Fibroblast of the aortic adventitia (primary cell): ENCODE measurements around the gene EME2. TPM values are rescaled to one million over a fixed set of nuclear protein-coding genes. Genes with fewer than 3 reads are reported as not detected.

Source experiments
- DNase-seq: peaks from one replicate; pipeline ENCODE4 v3.0.0-alpha.2; 2010; ENCODE audit warnings: low read depth
- H3K4me3 ChIP-seq: 2 replicates; pipeline ENCODE4 v1.5.1; 2011; ENCODE audit warnings: low read depth, mild to moderate bottlenecking, control low read depth, low read length, moderate library complexity
- CTCF ChIP-seq: IDR thresholded peaks from 2 replicates; pipeline ENCODE4 v1.5.1; 2011; ENCODE audit warnings: mild to moderate bottlenecking, low read length, control low read depth, inconsistent platforms; ENCODE audit not compliant: insufficient read depth
- total RNA-seq: library from RNA; depleted of rRNA; stranded (reverse); fragments of >200 nt; gene quantifications from 2 replicates; pipeline ENCODE4 v1.2.3, GENCODE V29; 2012; ENCODE audit warnings: low replicate concordance

Gene EME2
- total RNA-seq, 1 donor, result 8.4 TPM

- TF ChIP-seq CTCF, result no peak
- no peak overlapping the region for H3K4me3 ChIP-seq
- no peak for DNase-seq
These were observed 26.5 kb upstream of the EME2 start for GRCh38 chr16:1745900-1746692.

GRCh38 chr16:1746693-1747195 lies 25.9 kb upstream of the EME2 start:
- no peak for TF ChIP-seq CTCF
- no peak overlapping the region for H3K4me3 ChIP-seq
- DNase-seq, result no peak

- H3K4me3 ChIP-seq, result no peak overlapping the region
- DNase-seq, result no peak
- TF ChIP-seq CTCF, result no peak
These were observed 24.7 kb upstream of the EME2 start for GRCh38 chr16:1747934-1748333.

- TF ChIP-seq CTCF, result no peak
- H3K4me3 ChIP-seq, result no peak overlapping the region
- DNase-seq, result no peak
These were observed 23.2 kb upstream of the EME2 start for GRCh38 chr16:1749152-1750117.

GRCh38 chr16:1751946-1752345 lies 20.7 kb upstream of the EME2 start:
- no peak overlapping the region for H3K4me3 ChIP-seq
- no peak for DNase-seq
- TF ChIP-seq CTCF, result no peak

GRCh38 chr16:1752853-1753252 lies 19.8 kb upstream of the EME2 start:
- TF ChIP-seq CTCF, result no peak

More at GRCh38 chr16:1752853-1753252, 19.8 kb upstream of the EME2 start:
- DNase-seq, result no peak
- no peak overlapping the region for H3K4me3 ChIP-seq
